H1 (cell line): ENCODE data around the gene ABCF3. TPM values are rescaled to one million over a fixed set of nuclear protein-coding genes. Genes with fewer than 3 reads are reported as not detected.
A peak's percentile ranks its signal among the peaks of the same experiment; 100 is the strongest.

ENCODE experiments used
- CTCF ChIA-PET: fragments of 300-600 bp; sonication (Branson Sonifier 250); formaldehyde crosslinking; loops from one replicate; lab custom pipeline; 2021; ENCODE audit not compliant: partially characterized antibody; lab: Charles Lee
- POLR2A ChIA-PET: fragments of 300-600 bp; sonication (Branson Sonifier 250); formaldehyde crosslinking; loops from one replicate; lab custom pipeline; 2021; ENCODE audit warnings: inconsistent platforms; ENCODE audit not compliant: partially characterized antibody; lab: Charles Lee
- DNase-seq, 2 experiments: peaks; one replicate each; pipeline versions ENCODE4 v3.0.0 to v3.0.0-alpha.2; 2010 to 2022; ENCODE audit warnings: low spot score in 2 of 2, low read depth in 1 of 2, mixed read lengths in 1 of 2
- FAIRE-seq: peaks from 2 replicates; lab custom pipeline; 2011; peaks lifted over from hg19 to GRCh38; lab: Jason Lieb, UNC
- H2AFZ ChIP-seq: 2 replicates; pipeline ENCODE4 v1.8.1; 2012; ENCODE audit warnings: low read length, inconsistent platforms
- H2AK5ac ChIP-seq: 2 replicates; pipeline ENCODE4 v1.6.1; 2013; ENCODE audit warnings: low read depth, low read length
- H2BK120ac ChIP-seq: replicated peaks from 2 replicates; pipeline ENCODE3; 2013; ENCODE audit warnings: low read depth, low read length, inconsistent platforms
- H2BK12ac ChIP-seq: 2 replicates; pipeline ENCODE4 v1.6.1; 2013; ENCODE audit warnings: low read depth, low read length
- H2BK15ac ChIP-seq: 2 replicates; pipeline ENCODE4 v1.6.1; 2013; ENCODE audit warnings: low read length
- H2BK20ac ChIP-seq: 2 replicates; pipeline ENCODE4 v1.6.1; 2013; ENCODE audit warnings: low read length
- H2BK5ac ChIP-seq: 2 replicates; pipeline ENCODE4 v1.6.1; 2013; ENCODE audit warnings: low read depth, low read length
- H3K14ac ChIP-seq: 2 replicates; pipeline ENCODE4 v1.6.1; 2013; ENCODE audit warnings: inconsistent platforms; ENCODE audit not compliant: insufficient read length
- H3K18ac ChIP-seq: 2 replicates; pipeline ENCODE4 v1.6.1; 2013; ENCODE audit warnings: low read length; ENCODE audit errors: extremely low read depth
- H3K23ac ChIP-seq: 2 replicates; pipeline ENCODE4 v1.6.1; 2013; ENCODE audit warnings: inconsistent platforms; ENCODE audit not compliant: insufficient read length
- H3K23me2 ChIP-seq: 2 replicates; pipeline ENCODE4 v1.6.1; 2013; ENCODE audit warnings: low read depth, low read length
- H3K27ac ChIP-seq: 2 replicates; pipeline ENCODE4 v1.6.1; 2011; ENCODE audit warnings: low read depth, low read length, inconsistent platforms
- H3K27me3 ChIP-seq, 4 experiments: replicated peaks in 1 of 4; 1 replicate in 1 of 4; 2 replicates in 3 of 4; pipeline versions ENCODE4 v1.6.1 to v1.8.1; 2011 to 2013; ENCODE audit warnings: low read length in 3 of 4, mild to moderate bottlenecking in 3 of 4, inconsistent platforms in 2 of 4, mixed read lengths in 2 of 4, moderate library complexity in 1 of 4; ENCODE audit not compliant: control insufficient read depth in 3 of 4, insufficient read depth in 3 of 4; ENCODE audit errors: extremely low read depth in 1 of 4
- H3K36me3 ChIP-seq, 4 experiments: 2 replicates each; pipeline versions ENCODE4 v1.6.1 to v1.8.1; 2011 to 2013; ENCODE audit warnings: mild to moderate bottlenecking in 4 of 4, low read length in 3 of 4, moderate library complexity in 2 of 4, control low read depth in 1 of 4, inconsistent platforms in 1 of 4; ENCODE audit not compliant: insufficient read depth in 4 of 4, control insufficient read depth in 2 of 4
- H3K4ac ChIP-seq: replicated peaks from 2 replicates; pipeline ENCODE3; 2013; ENCODE audit warnings: low read length, low read depth, mixed read lengths, inconsistent platforms; ENCODE audit not compliant: insufficient read length
- H3K4me1 ChIP-seq, 4 experiments: replicated peaks in 1 of 4; 1 replicate in 1 of 4; 2 replicates in 3 of 4; pipeline versions ENCODE4 v1.6.1 to v1.8.1; 2011 to 2013; ENCODE audit warnings: low read length in 3 of 4, inconsistent platforms in 2 of 4, mixed read lengths in 1 of 4; ENCODE audit not compliant: insufficient read depth in 4 of 4, control insufficient read depth in 3 of 4
- H3K4me2 ChIP-seq, 2 experiments: 2 replicates each; pipeline versions ENCODE4 v1.6.1 to v1.8.1; 2011 to 2013; ENCODE audit warnings: low read depth in 2 of 2, low read length in 2 of 2, control low read depth in 1 of 2, inconsistent platforms in 1 of 2, mild to moderate bottlenecking in 1 of 2; ENCODE audit not compliant: insufficient read depth in 1 of 2
- H3K4me3 ChIP-seq, 4 experiments: fragments of 200-600, 300-600 bp in 1 of 4; sonication (generic), shearing (Covaris generic), sonication (Bioruptor Twin) in 1 of 4; 2 replicates each; pipeline versions ENCODE4 v1.5.1 to v1.8.1; 2011 to 2016; ENCODE audit warnings: low read length in 4 of 4, low read depth in 3 of 4, control low read depth in 2 of 4, inconsistent platforms in 2 of 4, mild to moderate bottlenecking in 2 of 4, mixed read lengths in 1 of 4, moderate library complexity in 1 of 4; ENCODE audit not compliant: insufficient read depth in 2 of 4; ENCODE audit errors: extremely low read depth in 1 of 4
- H3K56ac ChIP-seq: replicated peaks from 2 replicates; pipeline ENCODE3; 2013; ENCODE audit warnings: low read depth, mild to moderate bottlenecking, mixed read lengths, low read length, inconsistent platforms; ENCODE audit not compliant: insufficient read length
- H3K79me1 ChIP-seq: 2 replicates; pipeline ENCODE4 v1.6.1; 2013; ENCODE audit warnings: low read depth, low read length, control low read depth
- H3K79me2 ChIP-seq, 2 experiments: 2 replicates each; pipeline versions ENCODE4 v1.6.1 to v1.8.1; 2012 to 2013; ENCODE audit warnings: low read length in 2 of 2, mild to moderate bottlenecking in 2 of 2, inconsistent platforms in 1 of 2; ENCODE audit not compliant: insufficient read depth in 2 of 2, control insufficient read depth in 1 of 2
- H3K9ac ChIP-seq, 4 experiments: replicated peaks in 1 of 4; 1 replicate in 1 of 4; 2 replicates in 3 of 4; pipeline versions ENCODE4 v1.6.1 to v1.8.1; 2011 to 2013; ENCODE audit warnings: low read depth in 3 of 4, low read length in 3 of 4, control low read depth in 2 of 4, mild to moderate bottlenecking in 2 of 4, moderate library complexity in 2 of 4, inconsistent platforms in 1 of 4; ENCODE audit errors: extremely low read depth in 1 of 4
- H3K9me3 ChIP-seq, 2 experiments: 2 replicates each; pipeline versions ENCODE4 v1.6.1 to v1.8.1; 2012 to 2013; ENCODE audit warnings: mild to moderate bottlenecking in 2 of 2, moderate library complexity in 2 of 2, control low read depth in 1 of 2, inconsistent platforms in 1 of 2, low read depth in 1 of 2, low read length in 1 of 2, mixed read lengths in 1 of 2; ENCODE audit not compliant: insufficient read depth in 2 of 2
- H4K20me1 ChIP-seq, 2 experiments: replicated peaks in 1 of 2; 2 replicates each; pipeline versions ENCODE3 to v1.8.1; 2011 to 2013; ENCODE audit warnings: inconsistent platforms in 2 of 2, low read length in 2 of 2, mild to moderate bottlenecking in 1 of 2; ENCODE audit not compliant: insufficient read depth in 2 of 2, control insufficient read depth in 1 of 2
- H4K5ac ChIP-seq: 2 replicates; pipeline ENCODE4 v1.6.1; 2013; ENCODE audit warnings: low read length, low read depth, mixed read lengths, inconsistent platforms; ENCODE audit not compliant: insufficient read length
- H4K8ac ChIP-seq: 2 replicates; pipeline ENCODE4 v1.8.0; 2013; ENCODE audit warnings: mild to moderate bottlenecking, moderate library complexity, low read length, inconsistent platforms; ENCODE audit not compliant: insufficient read depth; ENCODE audit errors: extremely low read depth
- H4K91ac ChIP-seq: replicated peaks from 2 replicates; pipeline ENCODE3; 2013; ENCODE audit warnings: low read length, mixed read lengths, inconsistent platforms; ENCODE audit not compliant: insufficient read length
- NRF1 ChIP-seq: IDR thresholded peaks from 2 replicates; pipeline ENCODE4 v1.6.1; 2011; ENCODE audit warnings: mild to moderate bottlenecking, low read depth, low read length, improper control_type of control experiment
- SIRT6 ChIP-seq: IDR thresholded peaks from one replicate; pipeline ENCODE4 v1.7.1; 2012; ENCODE audit warnings: low read length, inconsistent platforms
- SP4 ChIP-seq: IDR thresholded peaks from 2 replicates; pipeline ENCODE4 v1.6.1; 2012; ENCODE audit warnings: low read length, inconsistent platforms
- WGBS, 2 experiments: shearing (Covaris generic) in 1 of 2; methylation state at CpG; one replicate each; pipeline versions ENCODE4 v1.1.6 to v1.1.7; 2013 to 2015; ENCODE audit warnings: low lambda C conversion rate in 2 of 2, mixed read lengths in 2 of 2, inconsistent platforms in 1 of 2, low coverage in 1 of 2, missing lambda C conversion rate in 1 of 2; ENCODE audit not compliant: insufficient replicate concordance in 2 of 2, insufficient coverage in 1 of 2, insufficient read length in 1 of 2; ENCODE audit errors: extremely low coverage in 1 of 2, missing lambda C conversion rate in 1 of 2; 5-methylcytosine and 5-hydroxymethylcytosine counted together
- polyA plus RNA-seq, 7 experiments: library from polyadenylated mRNA; depleted of rRNA in 3 of 7; stranded (reverse) in 5 of 7; unstranded in 2 of 7; fragments of >200 nt in 5 of 7; fragments of 200-250 nt in 2 of 7; gene quantifications; 1 replicate in 5 of 7; 2 replicates in 1 of 7; 4 replicates in 1 of 7; pipeline versions ENCODE4 v1.2.1 to v1.2.3, GENCODE V29; 2011 to 2013; ENCODE audit warnings: missing spikeins in 2 of 7, mixed read lengths in 2 of 7
- total RNA-seq: library from RNA; stranded (reverse); fragmentation: NEBNext Ultra II Directional; extraction: Animal tissue kit (Norgen Biotek cat#: 25700); gene quantifications from 2 replicates; pipeline ENCODE4 v1.2.1, GENCODE V29; 2021
- TF ChIP-seq, protein P1 (sequence below): IDR thresholded peaks from 2 replicates; pipeline ENCODE4 v1.6.1; 2011; ENCODE audit warnings: low read length, improper control_type of control experiment

ABCF3 gene
- total and polyA plus RNA-seq, 2 of the 8 experiments (the other 6 are each of a cell fraction or from before 2014, with no cell fraction given), result 51.6 to 57.8 TPM

DNA sequence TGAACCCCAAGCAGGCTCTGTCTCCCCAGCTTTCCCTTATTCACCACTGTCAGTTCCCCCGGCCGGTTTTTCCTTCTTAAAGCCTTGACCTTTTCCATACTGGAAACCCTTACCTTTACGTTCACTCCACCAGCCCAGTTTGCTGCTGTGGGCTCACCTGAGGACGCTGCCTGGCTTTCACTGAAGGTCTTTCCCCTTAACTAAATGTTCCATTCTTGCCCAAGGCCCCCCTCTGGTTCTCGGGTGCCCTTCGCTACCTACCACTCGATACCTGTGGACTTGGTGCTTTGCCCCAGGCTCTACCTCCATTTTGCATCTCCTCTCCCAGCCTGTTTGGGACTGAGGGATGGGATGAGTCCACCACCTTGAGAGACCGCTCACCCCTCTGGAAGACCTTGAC, 10.5 kb upstream of the ABCF3 start:
- Histone ChIP-seq H2BK12ac (no peak overlapping the region), H3K4me3 (peak overlapping the region; percentile 68 to 92 (median 86)), H3K36me3 (peaks cover 28 to 39% (median 33%) of the 10 kb centered on the region in 4 experiments), H2AFZ (no peak overlapping the region), H3K4ac (no peak overlapping the region), H3K14ac (no peak overlapping the region), H4K20me1 (peaks cover 0 to 17% of the 10 kb centered on the region in 2 experiments), H3K27me3 (no peaks in the 10 kb centered on the region), H4K8ac (no peak overlapping the region), H4K91ac (no peak overlapping the region), H3K9me3 (no peaks in the 10 kb centered on the region), H3K4me2 (peak overlapping the region; percentile 91 to 96), H2BK20ac (no peak overlapping the region), H3K23me2 (peaks cover 8% of the 10 kb centered on the region), H3K56ac (no peak overlapping the region), H3K23ac (no peak overlapping the region), H3K79me1 (peaks cover 13% of the 10 kb centered on the region), H3K79me2 (peaks cover 0 to 37% of the 10 kb centered on the region in 2 experiments; a peak in 2 of 4 replicates), H3K4me1 (peaks cover 0 to 23% (median 15%) of the 10 kb centered on the region in 4 experiments; a peak in 6 of 7 replicates), H2BK120ac (no peak overlapping the region), H2BK5ac (0 out of 2 replicates have a peak overlapping the region, but pooled peaks have one; percentile 96), H3K27ac (peak overlapping the region; percentile 87; the same call in 1 of the 2 replicates), H3K18ac (no peak overlapping the region; the same call in 1 of the 2 replicates), H2BK15ac (no peak overlapping the region), H3K9ac (peak overlapping the region in 3 of 4 experiments; percentile 54 to 85 (median 82); a peak in 6 of 7 replicates), H4K5ac (no peak overlapping the region), H2AK5ac (no peak overlapping the region)
- ChIA-PET CTCF (interaction anchor here (1.1 to 1.3 kb wide), 2 partner anchors 21 to 52 kb away, joined by 3 read pairs; no protein-coding TSS in a partner anchor), POLR2A (interaction anchor here (1.5 to 2.1 kb wide), 7 partner anchors 8 to 65 kb away, joined by 5 to 16 read pairs (median 6); partner anchors contain the start of genes ABCF3 and DVL3)
- WGBS, 2 experiments, result 17% methylated on average over 8 of the region's 8 CpGs; no CpG with 5 or more reads in 1 of the 2 experiments
- DNase-seq (no peak), FAIRE-seq (no peak)
- TF ChIP-seq NRF1 (no peak), SP4 (no peak), SIRT6 (no peak)
- TF ChIP-seq, protein P1, sequence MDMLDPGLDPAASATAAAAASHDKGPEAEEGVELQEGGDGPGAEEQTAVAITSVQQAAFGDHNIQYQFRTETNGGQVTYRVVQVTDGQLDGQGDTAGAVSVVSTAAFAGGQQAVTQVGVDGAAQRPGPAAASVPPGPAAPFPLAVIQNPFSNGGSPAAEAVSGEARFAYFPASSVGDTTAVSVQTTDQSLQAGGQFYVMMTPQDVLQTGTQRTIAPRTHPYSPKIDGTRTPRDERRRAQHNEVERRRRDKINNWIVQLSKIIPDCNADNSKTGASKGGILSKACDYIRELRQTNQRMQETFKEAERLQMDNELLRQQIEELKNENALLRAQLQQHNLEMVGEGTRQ, result no peak
